Panc1 (cell line): ENCODE results near the gene ATP2B2. TPM values are rescaled to one million over a fixed set of nuclear protein-coding genes. Genes with fewer than 3 reads are reported as not detected.

Experiments
- ATAC-seq: fragments of 200-7000 bp; cut with Tn5 transposase; 2 replicates; pipeline ENCODE4 v1.9.1; 2020; ENCODE audit warnings: mild to moderate bottlenecking, moderate library complexity
- BruUV-seq: library from RNA; stranded (reverse); fragments of 400-500 nt; replicated peaks from 2 replicates; lab custom pipeline; 2021; lab: Mats Ljungman, UMichigan
- CTCF ChIA-PET: fragments of 300-600 bp; sonication (Branson Sonifier 250); formaldehyde crosslinking; loops from one replicate; lab custom pipeline; 2022; ENCODE audit warnings: antibody characterized with exemption; lab: Charles Lee
- POLR2A ChIA-PET: fragments of 300-600 bp; sonication (Branson Sonifier 250); formaldehyde crosslinking; loops from one replicate; lab custom pipeline; 2022; ENCODE audit warnings: antibody characterized with exemption; lab: Charles Lee
- DNase-seq: peaks from one replicate; pipeline ENCODE4 v3.0.0-alpha.2; 2010; ENCODE audit warnings: low read depth, low spot score
- H3K27ac ChIP-seq: 2 replicates; pipeline ENCODE4 v1.5.1; 2011; ENCODE audit warnings: mild to moderate bottlenecking, low read length, inconsistent platforms
- H3K27me3 ChIP-seq: fragments of 200-500 bp; sonication (Bioruptor generic); 2 replicates; pipeline ENCODE4 v1.6.0; 2014; ENCODE audit warnings: low read length, inconsistent platforms; ENCODE audit not compliant: control insufficient read depth, insufficient read depth
- H3K36me3 ChIP-seq: fragments of 200-500 bp; sonication (Bioruptor generic); 2 replicates; pipeline ENCODE4 v1.5.1; 2014; ENCODE audit warnings: inconsistent platforms, mild to moderate bottlenecking, low read length, moderate library complexity; ENCODE audit not compliant: control insufficient read depth, insufficient read depth
- H3K4me1 ChIP-seq: 2 replicates; pipeline ENCODE4 v1.5.1; 2011; ENCODE audit warnings: inconsistent platforms, mild to moderate bottlenecking, low read length, moderate library complexity; ENCODE audit not compliant: control insufficient read depth, insufficient read depth
- H3K4me3 ChIP-seq, 2 experiments: 2 replicates each; pipeline ENCODE4 v1.5.1; 2011 to 2012; ENCODE audit warnings: low read depth in 2 of 2, low read length in 2 of 2, mild to moderate bottlenecking in 2 of 2, inconsistent platforms in 1 of 2, moderate library complexity in 1 of 2
- H3K9me3 ChIP-seq: fragments of 200-500 bp; sonication (Bioruptor generic); 2 replicates; pipeline ENCODE4 v1.5.1; 2014; ENCODE audit warnings: low read depth, mild to moderate bottlenecking, inconsistent platforms, low read length, moderate library complexity; ENCODE audit not compliant: control insufficient read depth, insufficient read depth
- CTCF ChIP-seq: fragments of 450-650 bp; IDR thresholded peaks from 2 replicates; pipeline ENCODE4 v1.5.1; 2017; ENCODE audit warnings: mild to moderate bottlenecking
- POLR2AphosphoS5 ChIP-seq: IDR thresholded peaks from 2 replicates; pipeline ENCODE4 v1.6.1; 2012; ENCODE audit warnings: mild to moderate bottlenecking, low read depth, low read length, moderate library complexity
- SIN3A ChIP-seq: IDR thresholded peaks from 2 replicates; pipeline ENCODE4 v1.6.1; 2012; ENCODE audit warnings: low read depth, mild to moderate bottlenecking, low read length, moderate library complexity, borderline replicate concordance; ENCODE audit not compliant: insufficient read depth
- TCF7L2 ChIP-seq: IDR thresholded peaks from 2 replicates; pipeline ENCODE4 v1.6.1; 2011; ENCODE audit warnings: mild to moderate bottlenecking, low read depth, low read length, inconsistent platforms
- in situ Hi-C: cut with HindIII; loops from 2 replicates; pipeline ENCODE4 v1.10.0; 2016; ENCODE audit warnings: low sequenced_read_pairs, low pct_unique_long_range_greater_than_20kb
- intact Hi-C: fragments of 100-400 bp; cut with micrococcal nuclease; formaldehyde crosslinking; loops from one replicate; pipeline ENCODE4 v1.10.0; 2022; ENCODE audit not compliant: unreplicated experiment
- total RNA-seq: library from RNA; stranded (reverse); gene quantifications from one replicate; pipeline ENCODE4 v1.2.1, GENCODE V29; 2021; ENCODE audit not compliant: unreplicated experiment
- TF ChIP-seq, protein P1 (sequence below), 2 experiments: IDR thresholded peaks; 2 replicates each; pipeline ENCODE4 v1.6.1; 2011 to 2012; ENCODE audit warnings: low read depth in 2 of 2, control low read depth in 1 of 2, low read length in 1 of 2, mild to moderate bottlenecking in 1 of 2, moderate library complexity in 1 of 2; ENCODE audit not compliant: insufficient read depth in 1 of 2

ATP2B2 gene
- total RNA-seq, 1 experiment from 2014 or later: not detected

GRCh38 chr3:10317311-10317960 lies 187.9 kb downstream of the ATP2B2 start:
- intact Hi-C loops: no loop called here
- no TSS peak for BruUV-seq
- in situ Hi-C loops: no loop called here
- Histone ChIP-seq H3K4me3 (no peak overlapping the region), H3K36me3 (peaks cover 13% of the 10 kb centered on the region), H3K9me3 (no peaks in the 10 kb centered on the region), H3K4me1 (peaks cover 4% of the 10 kb centered on the region; the same call in 1 of the 2 replicates), H3K27ac (no peak overlapping the region), H3K27me3 (no peaks in the 10 kb centered on the region)
- ATAC-seq (no peak), DNase-seq (no peak)
- ChIA-PET CTCF (no interaction called here), POLR2A (no interaction called here)
- TF ChIP-seq POLR2AphosphoS5 (no peak), CTCF (no peak), TCF7L2 (no peak), SIN3A (no peak)
- TF ChIP-seq, protein P1, sequence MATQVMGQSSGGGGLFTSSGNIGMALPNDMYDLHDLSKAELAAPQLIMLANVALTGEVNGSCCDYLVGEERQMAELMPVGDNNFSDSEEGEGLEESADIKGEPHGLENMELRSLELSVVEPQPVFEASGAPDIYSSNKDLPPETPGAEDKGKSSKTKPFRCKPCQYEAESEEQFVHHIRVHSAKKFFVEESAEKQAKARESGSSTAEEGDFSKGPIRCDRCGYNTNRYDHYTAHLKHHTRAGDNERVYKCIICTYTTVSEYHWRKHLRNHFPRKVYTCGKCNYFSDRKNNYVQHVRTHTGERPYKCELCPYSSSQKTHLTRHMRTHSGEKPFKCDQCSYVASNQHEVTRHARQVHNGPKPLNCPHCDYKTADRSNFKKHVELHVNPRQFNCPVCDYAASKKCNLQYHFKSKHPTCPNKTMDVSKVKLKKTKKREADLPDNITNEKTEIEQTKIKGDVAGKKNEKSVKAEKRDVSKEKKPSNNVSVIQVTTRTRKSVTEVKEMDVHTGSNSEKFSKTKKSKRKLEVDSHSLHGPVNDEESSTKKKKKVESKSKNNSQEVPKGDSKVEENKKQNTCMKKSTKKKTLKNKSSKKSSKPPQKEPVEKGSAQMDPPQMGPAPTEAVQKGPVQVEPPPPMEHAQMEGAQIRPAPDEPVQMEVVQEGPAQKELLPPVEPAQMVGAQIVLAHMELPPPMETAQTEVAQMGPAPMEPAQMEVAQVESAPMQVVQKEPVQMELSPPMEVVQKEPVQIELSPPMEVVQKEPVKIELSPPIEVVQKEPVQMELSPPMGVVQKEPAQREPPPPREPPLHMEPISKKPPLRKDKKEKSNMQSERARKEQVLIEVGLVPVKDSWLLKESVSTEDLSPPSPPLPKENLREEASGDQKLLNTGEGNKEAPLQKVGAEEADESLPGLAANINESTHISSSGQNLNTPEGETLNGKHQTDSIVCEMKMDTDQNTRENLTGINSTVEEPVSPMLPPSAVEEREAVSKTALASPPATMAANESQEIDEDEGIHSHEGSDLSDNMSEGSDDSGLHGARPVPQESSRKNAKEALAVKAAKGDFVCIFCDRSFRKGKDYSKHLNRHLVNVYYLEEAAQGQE (IDR thresholded peaks at IDR 0.05; ENCODE audit: insufficient read depth in 1 of 2, low read depth in 2 of 2, low read length in 1 of 2): no peak

DNA sequence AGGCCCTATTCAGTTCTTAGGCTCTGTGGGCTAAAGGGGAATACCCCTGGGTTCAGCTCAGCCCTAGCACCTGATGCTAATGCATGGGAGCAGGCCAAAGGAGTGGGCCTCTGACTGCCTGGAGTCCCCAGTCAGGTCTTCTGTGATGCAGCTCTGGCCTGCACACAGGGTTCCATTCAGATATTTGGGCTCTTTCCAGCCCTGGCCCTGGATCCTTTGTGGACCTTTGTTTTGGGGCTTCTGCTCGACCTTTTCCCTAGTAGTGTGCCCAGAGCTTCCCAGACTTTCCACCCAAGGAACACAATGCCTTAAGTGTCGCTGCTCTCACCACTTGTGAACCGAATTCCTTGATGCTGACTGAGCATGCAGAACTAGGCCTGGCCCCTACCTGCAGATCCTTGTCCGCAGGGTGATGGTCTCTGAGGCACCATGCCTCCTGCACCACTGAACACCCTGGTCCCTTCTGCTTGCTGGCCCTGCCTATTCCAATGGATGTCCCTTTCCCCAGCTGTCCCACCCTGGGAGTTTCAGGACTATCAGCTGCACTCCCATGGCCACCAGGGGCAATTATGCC lies 189.5 kb downstream of the ATP2B2 start:
- no TSS peak for BruUV-seq
- no peak for ATAC-seq

More for the DNA sequence above, 189.5 kb downstream of the ATP2B2 start:
- Histone ChIP-seq H3K36me3 (peaks cover 13% of the 10 kb centered on the region), H3K4me3 (no peak overlapping the region), H3K27ac (no peak overlapping the region), H3K27me3 (no peaks in the 10 kb centered on the region), H3K4me1 (peaks cover 4% of the 10 kb centered on the region; the same call in 1 of the 2 replicates), H3K9me3 (no peaks in the 10 kb centered on the region)
- ChIA-PET POLR2A (no interaction called here), CTCF (no interaction called here)
- no peak for DNase-seq
- intact Hi-C loops (no loop called here), in situ Hi-C loops (no loop called here)
- TF ChIP-seq SIN3A (no peak), POLR2AphosphoS5 (no peak), CTCF (no peak), TCF7L2 (no peak)
- TF ChIP-seq, protein P1 (IDR thresholded peaks at IDR 0.05; ENCODE audit: insufficient read depth in 1 of 2, low read depth in 2 of 2, low read length in 1 of 2): no peak
